ENCODE results near the gene DPM3. TPM values are rescaled to one million over a fixed set of nuclear protein-coding genes. Genes with fewer than 3 reads are reported as not detected.

DPM3 gene
- total and polyA plus RNA-seq, 2 of the 13 experiments (the other 11 are each of a cell fraction or from before 2014, with no cell fraction given): 23.2 to 53.4 TPM

GRCh38 chr1:155139895-155140629 is at the start of gene DPM3 (continued):
- TF ChIP-seq ATF7-NPFF (CRISPR knock-in tag; IDR thresholded peaks at IDR 0.05; ENCODE audit: low read depth) (no peak), ZNF839 (CRISPR knock-in tag; IDR thresholded peaks at IDR 0.05; ENCODE audit: borderline replicate concordance) (peak; percentile 63), GABPB1 (CRISPR knock-in tag; IDR thresholded peaks at IDR 0.05) (peak; percentile 99), TAF1 (CRISPR knock-in tag; IDR thresholded peaks at IDR 0.05) (peak; percentile 86), KDM5A (IDR thresholded peaks at IDR 0.05; ENCODE audit: borderline replicate concordance, low read length) (peak; percentile 58), ZFX (CRISPR knock-in tag; IDR thresholded peaks at IDR 0.05; ENCODE audit: low read depth) (peak; percentile 73), FOXP4 (CRISPR knock-in tag; IDR thresholded peaks at IDR 0.05) (no peak), ZNF503 (CRISPR knock-in tag; IDR thresholded peaks at IDR 0.05) (no peak), ZBTB10 (CRISPR knock-in tag; IDR thresholded peaks at IDR 0.05; ENCODE audit: borderline replicate concordance) (0 out of 2 replicates have a peak, but pooled peaks have one; percentile 55), SPEN (CRISPR knock-in tag; IDR thresholded peaks at IDR 0.05; ENCODE audit: low read depth) (peak; percentile 47; the same call in 1 of the 2 replicates), ZBTB40 (IDR thresholded peaks at IDR 0.05) (peak; percentile 95), ZBTB40 (CRISPR knock-in tag; IDR thresholded peaks at IDR 0.05) (peak; percentile 35; the same call in 1 of the 2 replicates), POLR2A (IDR thresholded peaks at IDR 0.05; ENCODE audit: insufficient read depth in 1 of 2, low read depth in 2 of 2, low read length in 2 of 2) (peak; percentile 33 to 66; a peak in 1 of 4 replicates)
